Cerebellar nuclear complex (tissue), 1 donor: ENCODE measurements around the gene OPN1MW.
"Not testable (repeated sequence)": the region's sequence is repeated elsewhere in the genome, so short reads cannot be mapped to it uniquely, and the experiment has no call there.

Source experiments
- DNase-seq, 2 experiments: peaks; one replicate each; lab custom pipeline; 2025; lab: John Stamatoyannopoulos, UW

Gene OPN1MW

GRCh38 chrX:154211057-154211456 is 28.7 kb downstream of the OPN1MW start:
- DNase-seq = not testable (repeated sequence)

- not testable (repeated sequence) for DNase-seq
Measured at GRCh38 chrX:154211499-154211898, 29.1 kb downstream of the OPN1MW start.

GRCh38 chrX:154219456-154219855 is 37.1 kb downstream of the OPN1MW start, which contains the start of gene OPN1MW2:
OPN1MW2 (plus strand) TSS chrX:154219756; CDS start chrX:154219816, 60 bp downstream.
- not testable (repeated sequence) for DNase-seq

GRCh38 chrX:154225292-154225691 is 42.9 kb downstream of the OPN1MW start:
- DNase-seq = not testable (repeated sequence)

- not testable (repeated sequence) for DNase-seq
Measured at GRCh38 chrX:154226706-154227105, 44.3 kb downstream of the OPN1MW start.

GRCh38 chrX:154231443-154231842 is 49.0 kb downstream of the OPN1MW start:
- DNase-seq = not testable (repeated sequence)

GRCh38 chrX:154233620-154234019 is 51.2 kb downstream of the OPN1MW start:
- DNase-seq = not testable (repeated sequence)

- not testable (repeated sequence) for DNase-seq
Measured at GRCh38 chrX:154238939-154239559, 56.7 kb downstream of the OPN1MW start.

DNA sequence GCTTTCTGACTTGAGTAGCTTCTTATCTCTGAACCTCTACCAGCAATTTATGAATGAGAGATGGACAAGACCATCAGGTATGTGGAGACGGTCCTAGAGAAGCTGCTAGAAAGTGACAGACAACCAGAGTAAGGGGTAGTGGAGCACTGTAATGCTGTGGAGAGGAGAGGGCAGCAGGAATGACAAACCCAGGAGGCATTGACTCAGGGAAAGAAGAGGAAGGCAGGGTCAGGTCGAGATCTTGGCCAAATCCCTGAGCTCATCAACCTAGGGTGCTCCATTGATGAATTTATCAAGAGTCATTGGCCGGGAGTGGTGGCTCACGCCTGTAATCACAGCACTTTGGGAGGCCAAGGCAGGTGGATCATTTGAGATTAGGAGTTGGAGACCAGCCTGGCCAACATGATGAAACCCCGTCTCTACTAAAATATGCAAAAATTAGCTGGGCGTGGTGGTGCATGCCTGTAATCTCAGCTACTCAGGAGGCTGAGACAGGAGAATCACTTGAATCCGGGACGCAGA is 57.6 kb downstream of the OPN1MW start:
- not testable (repeated sequence) for DNase-seq
